Measurements from ENCODE around the gene CINP. TPM values are rescaled to one million over a fixed set of nuclear protein-coding genes. Genes with fewer than 3 reads are reported as not detected.
A peak's percentile ranks its signal among the peaks of the same experiment; 100 is the strongest.

Gene CINP
- 6.8 TPM for total RNA-seq

- H3K27ac ChIP-seq: peak within 1 kb of the TSS; percentile 91 to 95
- no peaks in the 10 kb centered on the region for H3K9me3 ChIP-seq
- H3K4me1 ChIP-seq: peaks cover 0 to 16% of the 10 kb centered on the region in 2 donors
- intact Hi-C loops (cut with DNase I): loop anchor here (1.0 to 5.0 kb wide), 5 partner anchors 43 to 602 kb away; partner anchors contain the start of genes PPP2R5C, RCOR1 and ZNF839
- H3K36me3 ChIP-seq: peaks cover 11 to 13% of the 10 kb centered on the region in 2 donors
- no peaks in the 10 kb centered on the region for H3K27me3 ChIP-seq
- DNase-seq (ENCODE audit: low spot score in 2 of 2): peak; percentile 90 to 99
- H3K4me3 ChIP-seq: peak within 1 kb of the TSS; percentile 86 to 93
- no peak for TF ChIP-seq CTCF (IDR thresholded peaks at IDR 0.05)
Observed at GRCh38 chr14:102362545-102363181, at the start of gene CINP, which contains the start of gene TECPR2. Gene CINP, minus strand, starts transcription at chr14:102362890. Its CDS starts 39 bp downstream, at chr14:102362851. Gene TECPR2, plus strand, starts transcription at chr14:102362941. Its CDS starts 13,781 bp downstream, at chr14:102376722.

- peak overlapping the region; percentile 68 to 90 for H3K27ac ChIP-seq
Observed at GRCh38 chr14:102408724-102409123, 46.0 kb upstream of the CINP start.

GRCh38 chr14:102407258-102407657 lies 44.6 kb upstream of the CINP start:
- no peak for DNase-seq (ENCODE audit: low spot score in 2 of 2)
- Histone ChIP-seq H3K36me3 (peaks cover 0 to 3% of the 10 kb centered on the region in 2 donors), H3K9me3 (peaks cover 0 to 16% of the 10 kb centered on the region in 2 donors), H3K4me1 (peaks cover 0 to 12% of the 10 kb centered on the region in 2 donors), H3K4me3 (no peak overlapping the region), H3K27ac (peak overlapping the region; percentile 68 to 90), H3K27me3 (no peaks in the 10 kb centered on the region)
- TF ChIP-seq CTCF (IDR thresholded peaks at IDR 0.05): no peak
- intact Hi-C loops (cut with DNase I): no loop called here

More at GRCh38 chr14:102408724-102409123, 46.0 kb upstream of the CINP start:
- no peak for TF ChIP-seq CTCF (IDR thresholded peaks at IDR 0.05)
- Histone ChIP-seq H3K36me3 (peaks cover 0 to 3% of the 10 kb centered on the region in 2 donors), H3K27me3 (no peaks in the 10 kb centered on the region), H3K4me1 (peaks cover 0 to 12% of the 10 kb centered on the region in 2 donors), H3K4me3 (no peak overlapping the region), H3K9me3 (peaks cover 0 to 1% of the 10 kb centered on the region in 2 donors)
- DNase-seq (ENCODE audit: low spot score in 2 of 2): peak in 1 of 2 donors; percentile 75
- intact Hi-C loops (cut with DNase I): loop anchor here (1.0 kb wide), 1 partner anchor 45 kb away; no protein-coding TSS in a partner anchor

GRCh38 chr14:102403028-102403427 lies 40.3 kb upstream of the CINP start:
- Histone ChIP-seq H3K27me3 (no peaks in the 10 kb centered on the region), H3K27ac (no peak overlapping the region), H3K9me3 (peaks cover 0 to 35% of the 10 kb centered on the region in 2 donors), H3K36me3 (peaks cover 0 to 12% of the 10 kb centered on the region in 2 donors), H3K4me3 (no peak overlapping the region), H3K4me1 (peaks cover 0 to 6% of the 10 kb centered on the region in 2 donors)
- DNase-seq (ENCODE audit: low spot score in 2 of 2): no peak
- TF ChIP-seq CTCF (IDR thresholded peaks at IDR 0.05): no peak
- intact Hi-C loops (cut with DNase I): no loop called here

- intact Hi-C loops (cut with DNase I): no loop called here
- H3K27me3 ChIP-seq: no peaks in the 10 kb centered on the region
- no peaks in the 10 kb centered on the region for H3K4me1 ChIP-seq
- no peak for TF ChIP-seq CTCF (IDR thresholded peaks at IDR 0.05)
- H3K4me3 ChIP-seq: no peak overlapping the region
- no peak for DNase-seq (ENCODE audit: low spot score in 2 of 2)
- H3K9me3 ChIP-seq: peaks cover 0 to 18% of the 10 kb centered on the region in 2 donors
- no peak overlapping the region for H3K27ac ChIP-seq
- peaks cover 0 to 22% of the 10 kb centered on the region in 2 donors for H3K36me3 ChIP-seq
Observed at GRCh38 chr14:102396521-102396920, 33.8 kb upstream of the CINP start.

All from ascending aorta (tissue), 2 donors.